Measurements from ENCODE around the gene ASAP2. TPM values are rescaled to one million over a fixed set of nuclear protein-coding genes. Genes with fewer than 3 reads are reported as not detected.
A peak's percentile ranks its signal among the peaks of the same experiment; 100 is the strongest.

The ASAP2 gene
- total RNA-seq, 1 donor from 2014 or later: 49.6 TPM

DNA sequence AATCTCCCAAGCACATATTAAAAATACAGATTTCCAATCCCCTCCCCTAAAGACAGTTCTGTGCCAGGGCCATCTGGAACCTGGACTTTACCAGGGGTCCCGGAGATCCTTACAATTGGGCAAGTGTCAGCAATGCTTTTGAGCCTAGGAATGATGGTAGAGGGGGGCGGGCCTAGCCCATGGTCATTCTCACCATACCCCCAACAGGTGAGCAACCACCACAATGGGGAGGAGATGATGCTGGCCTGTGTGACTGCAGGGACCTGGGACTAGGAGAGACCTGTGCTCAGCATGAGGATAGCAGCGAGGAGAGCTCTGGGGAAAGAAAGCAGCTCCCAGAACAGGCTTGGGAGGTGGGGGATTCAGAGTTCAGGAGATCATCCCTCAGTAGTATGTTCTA, 13.9 kb upstream of the ASAP2 start:
- H3K36me3 Mint-ChIP-seq (ENCODE audit: unreplicated experiment): peaks cover 4% of the 10 kb centered on the region
- H3K9me3 Mint-ChIP-seq (ENCODE audit: unreplicated experiment): peaks cover 6% of the 10 kb centered on the region
- no peak for DNase-seq
- peaks cover 8% of the 10 kb centered on the region for H3K27me3 Mint-ChIP-seq (ENCODE audit: unreplicated experiment)
- H3K27ac Mint-ChIP-seq (ENCODE audit: unreplicated experiment): no peak overlapping the region
- TF ChIP-seq CTCF (IDR thresholded peaks at IDR 0.05; ENCODE audit: partially characterized antibody, unreplicated experiment): no peak
- H3K4me3 Mint-ChIP-seq (ENCODE audit: unreplicated experiment): no peak overlapping the region
- peaks cover 3% of the 10 kb centered on the region for H3K4me1 Mint-ChIP-seq (ENCODE audit: low read depth, unreplicated experiment)

- Mint-ChIP-seq H3K9me3 (ENCODE audit: unreplicated experiment) (peaks cover 6% of the 10 kb centered on the region), H3K36me3 (ENCODE audit: unreplicated experiment) (peaks cover 3% of the 10 kb centered on the region), H3K4me3 (ENCODE audit: unreplicated experiment) (no peak overlapping the region), H3K4me1 (ENCODE audit: low read depth, unreplicated experiment) (peaks cover 12% of the 10 kb centered on the region), H3K27ac (ENCODE audit: unreplicated experiment) (no peak overlapping the region), H3K27me3 (ENCODE audit: unreplicated experiment) (peaks cover 9% of the 10 kb centered on the region)
- DNase-seq: no peak
- TF ChIP-seq CTCF (IDR thresholded peaks at IDR 0.05; ENCODE audit: partially characterized antibody, unreplicated experiment): no peak
These were observed 12.3 kb upstream of the ASAP2 start for GRCh38 chr2:9194352-9194751.

DNA sequence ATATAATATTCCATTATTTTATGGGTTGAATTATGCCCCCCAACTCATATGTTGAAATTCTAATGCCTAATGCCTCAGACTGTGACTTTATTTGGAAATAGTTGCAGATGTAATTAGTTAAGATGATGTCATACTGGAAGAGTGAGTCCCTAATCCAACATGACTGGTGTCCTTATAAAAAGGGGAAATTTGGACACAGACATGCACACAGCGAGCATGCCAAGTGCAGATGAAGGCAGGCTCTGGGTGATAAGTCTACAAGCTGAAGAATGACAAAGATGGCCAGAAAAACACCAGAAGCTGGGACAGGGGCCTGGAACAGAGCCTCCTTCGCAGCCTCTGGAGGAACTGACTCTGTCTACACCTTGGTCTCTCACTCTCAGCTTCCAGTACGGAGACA, 10.0 kb upstream of the ASAP2 start:
- Mint-ChIP-seq H3K27me3 (ENCODE audit: unreplicated experiment) (peaks cover 16% of the 10 kb centered on the region), H3K36me3 (ENCODE audit: unreplicated experiment) (no peaks in the 10 kb centered on the region), H3K4me1 (ENCODE audit: low read depth, unreplicated experiment) (peaks cover 31% of the 10 kb centered on the region), H3K9me3 (ENCODE audit: unreplicated experiment) (peaks cover 9% of the 10 kb centered on the region), H3K27ac (ENCODE audit: unreplicated experiment) (no peak overlapping the region), H3K4me3 (ENCODE audit: unreplicated experiment) (no peak overlapping the region)
- TF ChIP-seq CTCF (IDR thresholded peaks at IDR 0.05; ENCODE audit: partially characterized antibody, unreplicated experiment): no peak
- DNase-seq: no peak

DNA sequence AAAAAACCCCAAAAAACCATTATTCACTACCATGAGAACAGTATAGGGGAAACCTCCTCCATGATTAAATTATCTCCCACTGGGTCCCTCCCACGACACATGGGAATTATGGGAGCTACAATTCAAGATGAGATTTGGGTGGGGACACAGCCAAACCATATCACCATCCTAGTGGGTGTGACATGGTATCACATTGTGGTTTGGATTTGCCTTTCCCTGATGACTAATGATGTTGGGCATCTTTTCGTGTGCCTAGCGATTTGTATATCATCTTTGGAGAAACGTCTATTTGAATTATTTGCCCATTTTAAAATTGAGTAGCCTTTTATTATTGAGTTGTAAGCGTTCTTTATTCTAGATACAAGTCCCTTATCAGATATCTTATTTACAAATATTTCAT, 8.7 kb upstream of the ASAP2 start:
- H3K9me3 Mint-ChIP-seq (ENCODE audit: unreplicated experiment): peaks cover 5% of the 10 kb centered on the region
- DNase-seq: no peak
- no peak for TF ChIP-seq CTCF (IDR thresholded peaks at IDR 0.05; ENCODE audit: partially characterized antibody, unreplicated experiment)
- peaks cover 11% of the 10 kb centered on the region for H3K27me3 Mint-ChIP-seq (ENCODE audit: unreplicated experiment)
- H3K27ac Mint-ChIP-seq (ENCODE audit: unreplicated experiment): no peak overlapping the region
- no peak overlapping the region for H3K4me3 Mint-ChIP-seq (ENCODE audit: unreplicated experiment)
- no peaks in the 10 kb centered on the region for H3K36me3 Mint-ChIP-seq (ENCODE audit: unreplicated experiment)
- peaks cover 31% of the 10 kb centered on the region for H3K4me1 Mint-ChIP-seq (ENCODE audit: low read depth, unreplicated experiment)

DNA sequence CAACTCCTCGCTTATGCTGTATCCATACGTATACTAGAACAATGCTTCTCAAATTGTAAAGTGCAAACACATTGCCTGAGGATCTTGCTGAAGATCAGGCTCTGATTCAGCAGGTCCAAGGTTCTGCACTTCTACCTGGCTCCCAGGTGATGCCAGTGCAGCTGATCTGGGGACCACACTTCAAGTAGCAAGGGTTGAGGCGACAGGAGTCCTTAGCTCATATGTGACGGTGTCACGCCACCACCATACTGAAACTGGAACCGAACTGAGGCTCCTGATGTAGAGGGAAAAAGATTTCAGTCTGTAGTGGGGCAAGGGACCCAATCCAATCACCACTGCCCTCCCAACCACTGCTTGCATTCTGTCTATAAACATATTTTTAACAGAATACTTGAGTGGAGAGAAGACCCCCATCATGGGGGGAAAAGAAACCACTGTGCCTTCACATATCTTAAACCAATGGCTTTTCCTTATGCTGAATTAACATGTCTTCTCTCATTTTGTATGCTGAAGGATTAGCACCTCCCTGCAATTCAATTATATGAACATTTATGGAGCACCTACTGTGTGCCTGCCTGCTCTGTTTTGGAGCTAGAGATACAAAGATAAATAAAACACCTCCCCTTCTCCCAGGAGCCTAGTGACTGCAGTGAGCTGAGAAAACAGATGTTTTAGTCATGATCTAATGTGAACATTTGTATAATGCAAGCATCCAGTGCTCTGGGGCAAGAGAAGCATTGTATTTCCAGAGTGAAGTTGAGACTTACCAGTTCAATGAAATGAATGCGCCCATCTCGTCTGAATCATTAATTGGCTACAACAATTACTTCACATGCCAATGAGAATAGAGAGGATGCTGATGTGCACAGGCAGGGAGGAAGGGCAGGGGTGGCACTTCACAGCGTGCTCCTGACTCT, 6.6 kb upstream of the ASAP2 start:
- no peaks in the 10 kb centered on the region for H3K36me3 Mint-ChIP-seq (ENCODE audit: unreplicated experiment)
- peak overlapping the region; percentile 49 for H3K4me3 Mint-ChIP-seq (ENCODE audit: unreplicated experiment)
- H3K9me3 Mint-ChIP-seq (ENCODE audit: unreplicated experiment): peaks cover 3% of the 10 kb centered on the region
- H3K27me3 Mint-ChIP-seq (ENCODE audit: unreplicated experiment): peaks cover 8% of the 10 kb centered on the region
- H3K4me1 Mint-ChIP-seq (ENCODE audit: low read depth, unreplicated experiment): peaks cover 29% of the 10 kb centered on the region
- no peak for TF ChIP-seq CTCF (IDR thresholded peaks at IDR 0.05; ENCODE audit: partially characterized antibody, unreplicated experiment)
- no peak for DNase-seq
- H3K27ac Mint-ChIP-seq (ENCODE audit: unreplicated experiment): peak overlapping the region; percentile 81
